Measurements from ENCODE around the gene SNRNP25.
A peak's percentile ranks its signal among the peaks of the same experiment; 100 is the strongest.

The SNRNP25 gene

GRCh38 chr16:59440-60059 lies 5.9 kb downstream of the SNRNP25 start:
- H3K9ac ChIP-seq (ENCODE audit: low read depth, low read length, poor library complexity) = no peak overlapping the region
- no peak overlapping the region for H2BK120ac ChIP-seq (ENCODE audit: low read depth, low read length)
- H3K27me3 ChIP-seq (ENCODE audit: control insufficient read depth in 3 of 3, insufficient read depth in 3 of 3, low read depth in 1 of 3, low read length in 3 of 3) = no peaks in the 10 kb centered on the region
- no peak overlapping the region for H4K8ac ChIP-seq (ENCODE audit: low read depth, low read length)
- no peak overlapping the region for H2BK5ac ChIP-seq (ENCODE audit: low read length)
- no peak overlapping the region for H4K91ac ChIP-seq (ENCODE audit: low read depth, low read length, poor library complexity)
- no CpG with 5 or more reads among the region's 14 CpGs for WGBS, 2 donors (ENCODE audit: extremely low coverage in 2 of 2, insufficient read length in 2 of 2, insufficient replicate concordance in 1 of 2)
- no peaks in the 10 kb centered on the region for H3K9me3 ChIP-seq (replicated peaks in 1 of 2; ENCODE audit: control insufficient read depth in 2 of 2, insufficient read depth in 1 of 2, low read depth in 1 of 2, low read length in 2 of 2)
- no peak overlapping the region for H2AK5ac ChIP-seq (ENCODE audit: low read depth, low read length)
- H3K36me3 ChIP-seq (replicated peaks in 1 of 2; ENCODE audit: control insufficient read depth in 2 of 2, insufficient read depth in 2 of 2, low read length in 2 of 2) = peaks cover 73 to 95% of the 10 kb centered on the region in 2 donors
- no peak overlapping the region for H3K27ac ChIP-seq (replicated peaks; ENCODE audit: low read length)
- no peak for DNase-seq (ENCODE audit: low spot score)
- H3K79me1 ChIP-seq (ENCODE audit: low read depth, low read length) = no peaks in the 10 kb centered on the region
- H3K14ac ChIP-seq (ENCODE audit: low read length) = no peak overlapping the region
- H3K4me1 ChIP-seq (ENCODE audit: control insufficient read depth in 2 of 2, insufficient read depth in 1 of 2, low read depth in 1 of 2, low read length in 2 of 2) = no peaks in the 10 kb centered on the region
- H3K4ac ChIP-seq (ENCODE audit: low read length) = no peak overlapping the region
- no peak overlapping the region for H3K4me2 ChIP-seq (ENCODE audit: insufficient read depth, low read length, poor library complexity, severe bottlenecking)
- H3K23ac ChIP-seq (ENCODE audit: low read depth, low read length, poor library complexity) = no peak overlapping the region
- no peak overlapping the region for H2BK15ac ChIP-seq (ENCODE audit: low read length)
- no peak overlapping the region for H3K4me3 ChIP-seq (ENCODE audit: low read length in 2 of 2)
- H2AFZ ChIP-seq (ENCODE audit: low read length) = no peak overlapping the region
- H3K18ac ChIP-seq (ENCODE audit: low read length) = no peak overlapping the region
- H2BK12ac ChIP-seq (ENCODE audit: low read length) = no peak overlapping the region

- H4K8ac ChIP-seq (ENCODE audit: low read depth, low read length) = no peak overlapping the region
- no peak overlapping the region for H3K14ac ChIP-seq (ENCODE audit: low read length)
- no CpG with 5 or more reads among the region's 11 CpGs for WGBS, 2 donors (ENCODE audit: extremely low coverage in 2 of 2, insufficient read length in 2 of 2, insufficient replicate concordance in 1 of 2)
Observed at GRCh38 chr16:60166-60565, 6.5 kb downstream of the SNRNP25 start.

GRCh38 chr16:60929-61878 lies 7.6 kb downstream of the SNRNP25 start:
- H3K9me3 ChIP-seq (replicated peaks in 1 of 2; ENCODE audit: control insufficient read depth in 2 of 2, insufficient read depth in 1 of 2, low read depth in 1 of 2, low read length in 2 of 2) = no peaks in the 10 kb centered on the region
- H3K4ac ChIP-seq (ENCODE audit: low read length) = no peak overlapping the region
- H3K27ac ChIP-seq (replicated peaks; ENCODE audit: low read length) = no peak overlapping the region
- no peak for DNase-seq (ENCODE audit: low spot score)
- H3K23ac ChIP-seq (ENCODE audit: low read depth, low read length, poor library complexity) = no peak overlapping the region
- H2AK5ac ChIP-seq (ENCODE audit: low read depth, low read length) = no peak overlapping the region
- no peak overlapping the region for H2BK120ac ChIP-seq (ENCODE audit: low read depth, low read length)
- no peak overlapping the region for H2AFZ ChIP-seq (ENCODE audit: low read length)
- H3K18ac ChIP-seq (ENCODE audit: low read length) = no peak overlapping the region
- no peak overlapping the region for H3K4me3 ChIP-seq (ENCODE audit: low read length in 2 of 2)
- no peaks in the 10 kb centered on the region for H3K4me1 ChIP-seq (ENCODE audit: control insufficient read depth in 2 of 2, insufficient read depth in 1 of 2, low read depth in 1 of 2, low read length in 2 of 2)
- H2BK15ac ChIP-seq (ENCODE audit: low read length) = no peak overlapping the region
- H3K9ac ChIP-seq (ENCODE audit: low read depth, low read length, poor library complexity) = peak overlapping the region; percentile 44
- no peaks in the 10 kb centered on the region for H3K79me1 ChIP-seq (ENCODE audit: low read depth, low read length)
- H4K8ac ChIP-seq (ENCODE audit: low read depth, low read length) = no peak overlapping the region
- no peak overlapping the region for H2BK5ac ChIP-seq (ENCODE audit: low read length)
- H3K4me2 ChIP-seq (ENCODE audit: insufficient read depth, low read length, poor library complexity, severe bottlenecking) = no peak overlapping the region
- H4K91ac ChIP-seq (ENCODE audit: low read depth, low read length, poor library complexity) = no peak overlapping the region
- no CpG with 5 or more reads among the region's 89 CpGs for WGBS, 2 donors (ENCODE audit: extremely low coverage in 2 of 2, insufficient read length in 2 of 2, insufficient replicate concordance in 1 of 2)
- H3K36me3 ChIP-seq (replicated peaks in 1 of 2; ENCODE audit: control insufficient read depth in 2 of 2, insufficient read depth in 2 of 2, low read length in 2 of 2) = peaks cover 68 to 83% of the 10 kb centered on the region in 2 donors
- no peak overlapping the region for H3K14ac ChIP-seq (ENCODE audit: low read length)
- H2BK12ac ChIP-seq (ENCODE audit: low read length) = no peak overlapping the region
- H3K27me3 ChIP-seq (ENCODE audit: control insufficient read depth in 3 of 3, insufficient read depth in 3 of 3, low read depth in 1 of 3, low read length in 3 of 3) = no peaks in the 10 kb centered on the region

More at GRCh38 chr16:60166-60565, 6.5 kb downstream of the SNRNP25 start:
- DNase-seq (ENCODE audit: low spot score) = no peak
- Histone ChIP-seq H2AK5ac (ENCODE audit: low read depth, low read length) (no peak overlapping the region), H3K18ac (ENCODE audit: low read length) (no peak overlapping the region), H4K91ac (ENCODE audit: low read depth, low read length, poor library complexity) (no peak overlapping the region), H2BK15ac (ENCODE audit: low read length) (no peak overlapping the region), H3K27ac (replicated peaks; ENCODE audit: low read length) (no peak overlapping the region), H3K23ac (ENCODE audit: low read depth, low read length, poor library complexity) (peak overlapping the region; percentile 9), H3K4me3 (ENCODE audit: low read length in 2 of 2) (peak overlapping the region in 1 of 2 donors; percentile 25), H3K9ac (ENCODE audit: low read depth, low read length, poor library complexity) (no peak overlapping the region), H3K36me3 (replicated peaks in 1 of 2; ENCODE audit: control insufficient read depth in 2 of 2, insufficient read depth in 2 of 2, low read length in 2 of 2) (peaks cover 78 to 94% of the 10 kb centered on the region in 2 donors), H2BK12ac (ENCODE audit: low read length) (no peak overlapping the region), H3K27me3 (ENCODE audit: control insufficient read depth in 3 of 3, insufficient read depth in 3 of 3, low read depth in 1 of 3, low read length in 3 of 3) (no peaks in the 10 kb centered on the region), H3K9me3 (replicated peaks in 1 of 2; ENCODE audit: control insufficient read depth in 2 of 2, insufficient read depth in 1 of 2, low read depth in 1 of 2, low read length in 2 of 2) (no peaks in the 10 kb centered on the region), H3K4me2 (ENCODE audit: insufficient read depth, low read length, poor library complexity, severe bottlenecking) (no peak overlapping the region), H3K4me1 (ENCODE audit: control insufficient read depth in 2 of 2, insufficient read depth in 1 of 2, low read depth in 1 of 2, low read length in 2 of 2) (no peaks in the 10 kb centered on the region), H3K79me1 (ENCODE audit: low read depth, low read length) (no peaks in the 10 kb centered on the region), H2AFZ (ENCODE audit: low read length) (no peak overlapping the region), H3K4ac (ENCODE audit: low read length) (no peak overlapping the region), H2BK120ac (ENCODE audit: low read depth, low read length) (no peak overlapping the region), H2BK5ac (ENCODE audit: low read length) (no peak overlapping the region)

GRCh38 chr16:61879-62281 lies 8.3 kb downstream of the SNRNP25 start:
- Histone ChIP-seq H2AK5ac (ENCODE audit: low read depth, low read length) (no peak overlapping the region), H3K9ac (ENCODE audit: low read depth, low read length, poor library complexity) (peak overlapping the region; percentile 21), H3K4me1 (ENCODE audit: control insufficient read depth in 2 of 2, insufficient read depth in 1 of 2, low read depth in 1 of 2, low read length in 2 of 2) (no peaks in the 10 kb centered on the region), H3K36me3 (replicated peaks in 1 of 2; ENCODE audit: control insufficient read depth in 2 of 2, insufficient read depth in 2 of 2, low read length in 2 of 2) (peaks cover 61 to 76% of the 10 kb centered on the region in 2 donors), H3K9me3 (replicated peaks in 1 of 2; ENCODE audit: control insufficient read depth in 2 of 2, insufficient read depth in 1 of 2, low read depth in 1 of 2, low read length in 2 of 2) (no peaks in the 10 kb centered on the region), H3K4me2 (ENCODE audit: insufficient read depth, low read length, poor library complexity, severe bottlenecking) (no peak overlapping the region), H2AFZ (ENCODE audit: low read length) (no peak overlapping the region), H3K79me1 (ENCODE audit: low read depth, low read length) (no peaks in the 10 kb centered on the region), H2BK120ac (ENCODE audit: low read depth, low read length) (no peak overlapping the region), H4K8ac (ENCODE audit: low read depth, low read length) (no peak overlapping the region), H2BK5ac (ENCODE audit: low read length) (no peak overlapping the region), H3K14ac (ENCODE audit: low read length) (no peak overlapping the region), H3K27me3 (ENCODE audit: control insufficient read depth in 3 of 3, insufficient read depth in 3 of 3, low read depth in 1 of 3, low read length in 3 of 3) (no peaks in the 10 kb centered on the region), H3K4ac (ENCODE audit: low read length) (no peak overlapping the region), H3K27ac (replicated peaks; ENCODE audit: low read length) (no peak overlapping the region), H3K4me3 (ENCODE audit: low read length in 2 of 2) (no peak overlapping the region), H2BK12ac (ENCODE audit: low read length) (no peak overlapping the region), H3K18ac (ENCODE audit: low read length) (no peak overlapping the region), H2BK15ac (ENCODE audit: low read length) (no peak overlapping the region), H3K23ac (ENCODE audit: low read depth, low read length, poor library complexity) (no peak overlapping the region), H4K91ac (ENCODE audit: low read depth, low read length, poor library complexity) (no peak overlapping the region)
- WGBS, 2 donors (ENCODE audit: extremely low coverage in 2 of 2, insufficient read length in 2 of 2, insufficient replicate concordance in 1 of 2) = no CpG with 5 or more reads among the region's 32 CpGs
- DNase-seq (ENCODE audit: low spot score) = no peak

All from neuronal stem cell (in vitro differentiated cells).